Fibroblast of the aortic adventitia (primary cell): ENCODE results near the gene FAM131A. TPM values are rescaled to one million over a fixed set of nuclear protein-coding genes. Genes with fewer than 3 reads are reported as not detected.
A peak's percentile ranks its signal among the peaks of the same experiment; 100 is the strongest.

Experiments used
- DNase-seq: peaks from one replicate; pipeline ENCODE4 v3.0.0-alpha.2; 2010; ENCODE audit warnings: low read depth
- H3K4me3 ChIP-seq: 2 replicates; pipeline ENCODE4 v1.5.1; 2011; ENCODE audit warnings: low read depth, mild to moderate bottlenecking, control low read depth, low read length, moderate library complexity
- CTCF ChIP-seq: IDR thresholded peaks from 2 replicates; pipeline ENCODE4 v1.5.1; 2011; ENCODE audit warnings: mild to moderate bottlenecking, low read length, control low read depth, inconsistent platforms; ENCODE audit not compliant: insufficient read depth
- total RNA-seq: library from RNA; depleted of rRNA; stranded (reverse); fragments of >200 nt; gene quantifications from 2 replicates; pipeline ENCODE4 v1.2.3, GENCODE V29; 2012; ENCODE audit warnings: low replicate concordance

The FAM131A gene
- total RNA-seq, 1 donor: 14.0 TPM

GRCh38 chr3:184296616-184297015 is 40.8 kb upstream of the FAM131A start:
- no peak for TF ChIP-seq CTCF
- H3K4me3 ChIP-seq: no peak overlapping the region
- DNase-seq: no peak

- H3K4me3 ChIP-seq: peak within 1 kb of the TSS; percentile 95
- TF ChIP-seq CTCF: no peak
- DNase-seq: peak; percentile 94
Observed at GRCh38 chr3:184298759-184299487, 38.5 kb upstream of the FAM131A start, which contains the start of gene PSMD2. TSS of gene PSMD2 (plus strand) at chr3:184299241. CDS start at chr3:184299267, 26 bp downstream.

- H3K4me3 ChIP-seq: peak overlapping the region; percentile 95
- DNase-seq: peak; percentile 41
- no peak for TF ChIP-seq CTCF
Observed at GRCh38 chr3:184299488-184300377, 37.7 kb upstream of the FAM131A start.

GRCh38 chr3:184300378-184300720 is 37.1 kb upstream of the FAM131A start:
- H3K4me3 ChIP-seq: peak overlapping the region; percentile 95
- no peak for TF ChIP-seq CTCF
- DNase-seq: no peak

GRCh38 chr3:184305577-184305976 is 31.8 kb upstream of the FAM131A start:
- TF ChIP-seq CTCF: peak; percentile 39
- no peak for DNase-seq
- H3K4me3 ChIP-seq: no peak overlapping the region

- DNase-seq: no peak
- TF ChIP-seq CTCF: no peak
- H3K4me3 ChIP-seq: no peak overlapping the region
Observed at GRCh38 chr3:184306341-184306972, 30.9 kb upstream of the FAM131A start.
